ENCODE measurements around the gene POLR2E. TPM values are rescaled to one million over a fixed set of nuclear protein-coding genes. Genes with fewer than 3 reads are reported as not detected.

POLR2E gene
- total RNA-seq, 1 donor from 2014 or later = 168 TPM

GRCh38 chr19:1081301-1082164 is 13.6 kb downstream of the POLR2E start:
- no peak for DNase-seq (ENCODE audit: low read depth)

- DNase-seq (ENCODE audit: low read depth) = no peak
Observed at GRCh38 chr19:1080360-1081161, 14.6 kb downstream of the POLR2E start.

- no peak for DNase-seq (ENCODE audit: low read depth)
Observed at GRCh38 chr19:1079566-1080111, 15.5 kb downstream of the POLR2E start.

- DNase-seq (ENCODE audit: low read depth) = no peak
Observed at GRCh38 chr19:1076951-1077350, 18.2 kb downstream of the POLR2E start.

GRCh38 chr19:1076046-1076386 is 19.2 kb downstream of the POLR2E start:
- DNase-seq (ENCODE audit: low read depth) = no peak

- DNase-seq (ENCODE audit: low read depth) = no peak
Observed at GRCh38 chr19:1074544-1075283, 20.5 kb downstream of the POLR2E start.

GRCh38 chr19:1073956-1074517 is 21.1 kb downstream of the POLR2E start:
- DNase-seq (ENCODE audit: low read depth) = no peak

GRCh38 chr19:1073063-1073955 is 21.9 kb downstream of the POLR2E start:
- no peak for DNase-seq (ENCODE audit: low read depth)

- DNase-seq (ENCODE audit: low read depth) = no peak
Observed at GRCh38 chr19:1072371-1073015, 22.7 kb downstream of the POLR2E start.

- no peak for DNase-seq (ENCODE audit: low read depth)
Observed at GRCh38 chr19:1070931-1071791, 24.0 kb downstream of the POLR2E start.

- DNase-seq (ENCODE audit: low read depth) = no peak
Observed at GRCh38 chr19:1070576-1070930, 24.6 kb downstream of the POLR2E start.

GRCh38 chr19:1069009-1069779 is 26.0 kb downstream of the POLR2E start:
- DNase-seq (ENCODE audit: low read depth) = no peak

GRCh38 chr19:1068009-1069001 is 26.9 kb downstream of the POLR2E start:
- DNase-seq (ENCODE audit: low read depth) = no peak

GRCh38 chr19:1067341-1067957 is 27.7 kb downstream of the POLR2E start:
- no peak for DNase-seq (ENCODE audit: low read depth)

- DNase-seq (ENCODE audit: low read depth) = no peak
Observed at GRCh38 chr19:1066748-1067340, 28.3 kb downstream of the POLR2E start, which contains the start of gene ARHGAP45. TSS of gene ARHGAP45 (plus strand) at chr19:1067167. CDS start at chr19:1067406, 239 bp downstream.

- no peak for DNase-seq (ENCODE audit: low read depth)
Observed at GRCh38 chr19:1066251-1066747, 28.9 kb downstream of the POLR2E start.

All from renal cortical epithelial cell (primary cell).